ENCODE results near the gene TCP11L1.

- TF ChIP-seq CTCF (IDR thresholded peaks at IDR 0.05) (no peak), POLR2A (IDR thresholded peaks at IDR 0.05; ENCODE audit: low read depth) (no peak)
These were observed 44.5 kb downstream of the TCP11L1 start for GRCh38 chr11:33083918-33084317.
